Osteoblast (primary cell): ENCODE measurements around the gene RETREG1. TPM values are rescaled to one million over a fixed set of nuclear protein-coding genes. Genes with fewer than 3 reads are reported as not detected.

Experiments
- DNase-seq: peaks from one replicate; pipeline ENCODE4 v3.0.0; 2011; ENCODE audit warnings: low spot score, mixed read lengths; ENCODE audit not compliant: insufficient read length; ENCODE audit errors: missing footprints
- H2AFZ ChIP-seq: 2 replicates; pipeline ENCODE4 v1.6.0; 2011; ENCODE audit warnings: mild to moderate bottlenecking, low read length
- H3K27ac ChIP-seq: 2 replicates; pipeline ENCODE4 v1.5.1; 2011; ENCODE audit warnings: mild to moderate bottlenecking, low read depth, low read length, moderate library complexity
- H3K27me3 ChIP-seq: 2 replicates; pipeline ENCODE4 v1.6.0; 2012; ENCODE audit warnings: mild to moderate bottlenecking, control low read depth, inconsistent platforms, low read length, moderate library complexity; ENCODE audit not compliant: insufficient read depth
- H3K36me3 ChIP-seq: 2 replicates; pipeline ENCODE4 v1.5.1; 2011; ENCODE audit warnings: mild to moderate bottlenecking, low read length, control low read depth, moderate library complexity; ENCODE audit not compliant: insufficient read depth
- H3K4me1 ChIP-seq: 2 replicates; pipeline ENCODE4 v1.5.1; 2011; ENCODE audit warnings: mild to moderate bottlenecking, low read length, control low read depth, moderate library complexity; ENCODE audit not compliant: insufficient read depth
- H3K4me2 ChIP-seq: 2 replicates; pipeline ENCODE4 v1.6.0; 2011; ENCODE audit warnings: mild to moderate bottlenecking, low read length; ENCODE audit not compliant: insufficient read depth
- H3K4me3 ChIP-seq: fragments of 200-600 bp; sonication (generic); 3 replicates; pipeline ENCODE4 v1.5.1; 2012; ENCODE audit warnings: mild to moderate bottlenecking, low read length, inconsistent platforms; ENCODE audit not compliant: insufficient read depth
- H3K79me2 ChIP-seq: 2 replicates; pipeline ENCODE4 v1.6.0; 2012; ENCODE audit warnings: mild to moderate bottlenecking, low read length, control low read depth, inconsistent platforms; ENCODE audit not compliant: insufficient read depth
- H3K9me3 ChIP-seq: 2 replicates; pipeline ENCODE4 v1.5.1; 2011; ENCODE audit warnings: low read depth, low read length, control low read depth
- H4K20me1 ChIP-seq: 2 replicates; pipeline ENCODE4 v1.6.0; 2012; ENCODE audit warnings: mild to moderate bottlenecking, low read length, control low read depth; ENCODE audit not compliant: insufficient read depth
- CTCF ChIP-seq: IDR thresholded peaks from 2 replicates; pipeline ENCODE4 v1.5.1; 2011; ENCODE audit warnings: mild to moderate bottlenecking, low read depth, low read length, moderate library complexity; ENCODE audit errors: extremely low read depth
- total RNA-seq: library from RNA; depleted of rRNA; stranded (reverse); fragments of >200 nt; gene quantifications from 2 replicates; pipeline ENCODE4 v1.2.3, GENCODE V29; 2012

Gene RETREG1
- total RNA-seq, 1 donor, result 8.3 TPM

GRCh38 chr5:16492398-16493140 lies 124.2 kb downstream of the RETREG1 start:
- Histone ChIP-seq H3K9me3 (no peaks in the 10 kb centered on the region), H3K27ac (no peak overlapping the region), H3K4me3 (no peak overlapping the region), H3K27me3 (no peaks in the 10 kb centered on the region), H3K36me3 (no peaks in the 10 kb centered on the region), H3K79me2 (no peaks in the 10 kb centered on the region), H3K4me2 (no peak overlapping the region), H2AFZ (no peak overlapping the region), H3K4me1 (no peaks in the 10 kb centered on the region), H4K20me1 (no peaks in the 10 kb centered on the region)
- TF ChIP-seq CTCF, result no peak
- peak; percentile 42 for DNase-seq

GRCh38 chr5:16490911-16491310 lies 125.9 kb downstream of the RETREG1 start:
- Histone ChIP-seq H3K27ac (no peak overlapping the region), H2AFZ (no peak overlapping the region), H3K79me2 (no peaks in the 10 kb centered on the region), H3K36me3 (no peaks in the 10 kb centered on the region), H3K9me3 (no peaks in the 10 kb centered on the region), H3K27me3 (peaks cover 3% of the 10 kb centered on the region), H3K4me1 (no peaks in the 10 kb centered on the region), H3K4me3 (no peak overlapping the region), H3K4me2 (no peak overlapping the region), H4K20me1 (no peaks in the 10 kb centered on the region)
- TF ChIP-seq CTCF, result no peak
- no peak for DNase-seq

GRCh38 chr5:16489322-16489791 lies 127.4 kb downstream of the RETREG1 start:
- DNase-seq, result peak; percentile 41
- Histone ChIP-seq H3K4me2 (no peak overlapping the region), H3K9me3 (no peaks in the 10 kb centered on the region), H3K79me2 (no peaks in the 10 kb centered on the region), H3K27me3 (peaks cover 3% of the 10 kb centered on the region), H3K4me3 (no peak overlapping the region), H3K4me1 (no peaks in the 10 kb centered on the region), H4K20me1 (no peaks in the 10 kb centered on the region), H2AFZ (no peak overlapping the region), H3K27ac (no peak overlapping the region), H3K36me3 (no peaks in the 10 kb centered on the region)
- TF ChIP-seq CTCF, result peak; percentile 78

GRCh38 chr5:16487456-16487855 lies 129.3 kb downstream of the RETREG1 start:
- Histone ChIP-seq H3K27me3 (peaks cover 3% of the 10 kb centered on the region), H3K9me3 (no peaks in the 10 kb centered on the region), H3K36me3 (no peaks in the 10 kb centered on the region), H3K79me2 (no peaks in the 10 kb centered on the region), H3K4me1 (no peaks in the 10 kb centered on the region), H2AFZ (no peak overlapping the region), H3K27ac (no peak overlapping the region), H3K4me3 (no peak overlapping the region), H3K4me2 (no peak overlapping the region), H4K20me1 (no peaks in the 10 kb centered on the region)
- no peak for DNase-seq
- no peak for TF ChIP-seq CTCF
